HepG2 (cell line): ENCODE results near the gene PUS7.

Experiments used
- ARNT ChIP-seq: fragments of 450-650 bp; IDR thresholded peaks from 2 replicates; pipeline ENCODE4 v1.6.1; 2017
- ATF3 ChIP-seq: sonication (generic); formaldehyde crosslinking; IDR thresholded peaks from 2 replicates; pipeline ENCODE4 v1.4.0; 2020; ENCODE audit warnings: missing genetic modification reagents
- CTCF ChIP-seq: sonication (generic); formaldehyde crosslinking; IDR thresholded peaks from 2 replicates; pipeline ENCODE4 v1.5.0; 2020; ENCODE audit warnings: mild to moderate bottlenecking, missing genetic modification reagents, moderate library complexity
- EED ChIP-seq: sonication (generic); formaldehyde crosslinking; IDR thresholded peaks from 2 replicates; pipeline ENCODE4 v1.5.0; 2020; ENCODE audit warnings: mild to moderate bottlenecking, missing genetic modification reagents
- IRF9 ChIP-seq: sonication (generic); formaldehyde crosslinking; IDR thresholded peaks from 2 replicates; pipeline ENCODE4 v1.8.0; 2022; ENCODE audit warnings: missing genetic modification reagents, mild to moderate bottlenecking, borderline replicate concordance
- MXD4 ChIP-seq: IDR thresholded peaks from 2 replicates; pipeline ENCODE4 v1.6.1; 2016; ENCODE audit warnings: mild to moderate bottlenecking, missing biosample characterization, missing genetic modification reagents
- RNF2 ChIP-seq: fragments of 450-650 bp; conservative IDR thresholded peaks from 2 replicates; pipeline ENCODE4 v1.6.1; 2016; ENCODE audit warnings: low read depth
- SIN3A ChIP-seq: IDR thresholded peaks from 2 replicates; pipeline ENCODE4 v1.6.1; 2011; ENCODE audit warnings: low read depth, mild to moderate bottlenecking, control low read depth, low read length, borderline replicate concordance
- ZNF317 ChIP-seq: sonication (generic); formaldehyde crosslinking; IDR thresholded peaks from 2 replicates; pipeline ENCODE4 v1.5.0; 2020; ENCODE audit warnings: mild to moderate bottlenecking, missing genetic modification reagents
- TF ChIP-seq, protein P1 (sequence below): sonication (generic); formaldehyde crosslinking; IDR thresholded peaks from 2 replicates; pipeline ENCODE4 v1.4.0; 2020; ENCODE audit warnings: missing genetic modification reagents
- TF ChIP-seq, protein P2 (sequence below): sonication (generic); formaldehyde crosslinking; IDR thresholded peaks from 2 replicates; pipeline ENCODE4 v1.4.0; 2020; ENCODE audit warnings: mild to moderate bottlenecking, low read depth, missing genetic modification reagents
- TF ChIP-seq, protein P3 (sequence below), 2 experiments: IDR thresholded peaks; 2 replicates each; pipeline ENCODE4 v1.6.1; 2011 to 2012; ENCODE audit warnings: low read length in 2 of 2, borderline replicate concordance in 1 of 2, low read depth in 1 of 2, mild to moderate bottlenecking in 1 of 2, moderate library complexity in 1 of 2

- TF ChIP-seq, protein P1, sequence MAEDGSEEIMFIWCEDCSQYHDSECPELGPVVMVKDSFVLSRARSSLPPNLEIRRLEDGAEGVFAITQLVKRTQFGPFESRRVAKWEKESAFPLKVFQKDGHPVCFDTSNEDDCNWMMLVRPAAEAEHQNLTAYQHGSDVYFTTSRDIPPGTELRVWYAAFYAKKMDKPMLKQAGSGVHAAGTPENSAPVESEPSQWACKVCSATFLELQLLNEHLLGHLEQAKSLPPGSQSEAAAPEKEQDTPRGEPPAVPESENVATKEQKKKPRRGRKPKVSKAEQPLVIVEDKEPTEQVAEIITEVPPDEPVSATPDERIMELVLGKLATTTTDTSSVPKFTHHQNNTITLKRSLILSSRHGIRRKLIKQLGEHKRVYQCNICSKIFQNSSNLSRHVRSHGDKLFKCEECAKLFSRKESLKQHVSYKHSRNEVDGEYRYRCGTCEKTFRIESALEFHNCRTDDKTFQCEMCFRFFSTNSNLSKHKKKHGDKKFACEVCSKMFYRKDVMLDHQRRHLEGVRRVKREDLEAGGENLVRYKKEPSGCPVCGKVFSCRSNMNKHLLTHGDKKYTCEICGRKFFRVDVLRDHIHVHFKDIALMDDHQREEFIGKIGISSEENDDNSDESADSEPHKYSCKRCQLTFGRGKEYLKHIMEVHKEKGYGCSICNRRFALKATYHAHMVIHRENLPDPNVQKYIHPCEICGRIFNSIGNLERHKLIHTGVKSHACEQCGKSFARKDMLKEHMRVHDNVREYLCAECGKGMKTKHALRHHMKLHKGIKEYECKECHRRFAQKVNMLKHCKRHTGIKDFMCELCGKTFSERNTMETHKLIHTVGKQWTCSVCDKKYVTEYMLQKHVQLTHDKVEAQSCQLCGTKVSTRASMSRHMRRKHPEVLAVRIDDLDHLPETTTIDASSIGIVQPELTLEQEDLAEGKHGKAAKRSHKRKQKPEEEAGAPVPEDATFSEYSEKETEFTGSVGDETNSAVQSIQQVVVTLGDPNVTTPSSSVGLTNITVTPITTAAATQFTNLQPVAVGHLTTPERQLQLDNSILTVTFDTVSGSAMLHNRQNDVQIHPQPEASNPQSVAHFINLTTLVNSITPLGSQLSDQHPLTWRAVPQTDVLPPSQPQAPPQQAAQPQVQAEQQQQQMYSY (CRISPR knock-in tag): no peak
- no peak for TF ChIP-seq RNF2
- TF ChIP-seq IRF9 (CRISPR knock-in tag): peak; percentile 85; the same call in 1 of the 2 replicates
- TF ChIP-seq, protein P2, sequence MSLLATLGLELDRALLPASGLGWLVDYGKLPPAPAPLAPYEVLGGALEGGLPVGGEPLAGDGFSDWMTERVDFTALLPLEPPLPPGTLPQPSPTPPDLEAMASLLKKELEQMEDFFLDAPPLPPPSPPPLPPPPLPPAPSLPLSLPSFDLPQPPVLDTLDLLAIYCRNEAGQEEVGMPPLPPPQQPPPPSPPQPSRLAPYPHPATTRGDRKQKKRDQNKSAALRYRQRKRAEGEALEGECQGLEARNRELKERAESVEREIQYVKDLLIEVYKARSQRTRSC (CRISPR knock-in tag): no peak
- peak; percentile 96 for TF ChIP-seq CTCF
- TF ChIP-seq, protein P3, sequence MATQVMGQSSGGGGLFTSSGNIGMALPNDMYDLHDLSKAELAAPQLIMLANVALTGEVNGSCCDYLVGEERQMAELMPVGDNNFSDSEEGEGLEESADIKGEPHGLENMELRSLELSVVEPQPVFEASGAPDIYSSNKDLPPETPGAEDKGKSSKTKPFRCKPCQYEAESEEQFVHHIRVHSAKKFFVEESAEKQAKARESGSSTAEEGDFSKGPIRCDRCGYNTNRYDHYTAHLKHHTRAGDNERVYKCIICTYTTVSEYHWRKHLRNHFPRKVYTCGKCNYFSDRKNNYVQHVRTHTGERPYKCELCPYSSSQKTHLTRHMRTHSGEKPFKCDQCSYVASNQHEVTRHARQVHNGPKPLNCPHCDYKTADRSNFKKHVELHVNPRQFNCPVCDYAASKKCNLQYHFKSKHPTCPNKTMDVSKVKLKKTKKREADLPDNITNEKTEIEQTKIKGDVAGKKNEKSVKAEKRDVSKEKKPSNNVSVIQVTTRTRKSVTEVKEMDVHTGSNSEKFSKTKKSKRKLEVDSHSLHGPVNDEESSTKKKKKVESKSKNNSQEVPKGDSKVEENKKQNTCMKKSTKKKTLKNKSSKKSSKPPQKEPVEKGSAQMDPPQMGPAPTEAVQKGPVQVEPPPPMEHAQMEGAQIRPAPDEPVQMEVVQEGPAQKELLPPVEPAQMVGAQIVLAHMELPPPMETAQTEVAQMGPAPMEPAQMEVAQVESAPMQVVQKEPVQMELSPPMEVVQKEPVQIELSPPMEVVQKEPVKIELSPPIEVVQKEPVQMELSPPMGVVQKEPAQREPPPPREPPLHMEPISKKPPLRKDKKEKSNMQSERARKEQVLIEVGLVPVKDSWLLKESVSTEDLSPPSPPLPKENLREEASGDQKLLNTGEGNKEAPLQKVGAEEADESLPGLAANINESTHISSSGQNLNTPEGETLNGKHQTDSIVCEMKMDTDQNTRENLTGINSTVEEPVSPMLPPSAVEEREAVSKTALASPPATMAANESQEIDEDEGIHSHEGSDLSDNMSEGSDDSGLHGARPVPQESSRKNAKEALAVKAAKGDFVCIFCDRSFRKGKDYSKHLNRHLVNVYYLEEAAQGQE (IDR thresholded peaks at IDR 0.05; ENCODE audit: borderline replicate concordance in 1 of 2, low read depth in 1 of 2, low read length in 2 of 2): peak in 1 of 2 experiments; percentile 56; a peak in 1 of 4 replicates
- TF ChIP-seq EED (CRISPR knock-in tag): peak; percentile 95
- TF ChIP-seq MXD4 (CRISPR knock-in tag): peak; percentile 82
- no peak for TF ChIP-seq ARNT
- TF ChIP-seq ZNF317 (CRISPR knock-in tag): peak; percentile 86
- peak; percentile 58; the same call in 1 of the 2 replicates for TF ChIP-seq ATF3
- TF ChIP-seq SIN3A: peak; percentile 87; the same call in 1 of the 2 replicates
Measured at GRCh38 chr7:105531792-105532671, 10.0 kb upstream of the PUS7 start, which contains the start of gene RINT1.
